ENCODE results near the gene SPPL2B. TPM values are rescaled to one million over a fixed set of nuclear protein-coding genes. Genes with fewer than 3 reads are reported as not detected.

The SPPL2B gene
- total RNA-seq, 1 donor from 2014 or later = 202 TPM

- Mint-ChIP-seq H3K27me3 (ENCODE audit: low read depth) (no peaks in the 10 kb centered on the region), H3K36me3 (peaks cover 9% of the 10 kb centered on the region), H3K4me3 (no peak overlapping the region), H3K4me1 (peaks cover 34% of the 10 kb centered on the region), H3K9me3 (no peaks in the 10 kb centered on the region), H3K27ac (no peak overlapping the region)
- TF ChIP-seq, protein P1, sequence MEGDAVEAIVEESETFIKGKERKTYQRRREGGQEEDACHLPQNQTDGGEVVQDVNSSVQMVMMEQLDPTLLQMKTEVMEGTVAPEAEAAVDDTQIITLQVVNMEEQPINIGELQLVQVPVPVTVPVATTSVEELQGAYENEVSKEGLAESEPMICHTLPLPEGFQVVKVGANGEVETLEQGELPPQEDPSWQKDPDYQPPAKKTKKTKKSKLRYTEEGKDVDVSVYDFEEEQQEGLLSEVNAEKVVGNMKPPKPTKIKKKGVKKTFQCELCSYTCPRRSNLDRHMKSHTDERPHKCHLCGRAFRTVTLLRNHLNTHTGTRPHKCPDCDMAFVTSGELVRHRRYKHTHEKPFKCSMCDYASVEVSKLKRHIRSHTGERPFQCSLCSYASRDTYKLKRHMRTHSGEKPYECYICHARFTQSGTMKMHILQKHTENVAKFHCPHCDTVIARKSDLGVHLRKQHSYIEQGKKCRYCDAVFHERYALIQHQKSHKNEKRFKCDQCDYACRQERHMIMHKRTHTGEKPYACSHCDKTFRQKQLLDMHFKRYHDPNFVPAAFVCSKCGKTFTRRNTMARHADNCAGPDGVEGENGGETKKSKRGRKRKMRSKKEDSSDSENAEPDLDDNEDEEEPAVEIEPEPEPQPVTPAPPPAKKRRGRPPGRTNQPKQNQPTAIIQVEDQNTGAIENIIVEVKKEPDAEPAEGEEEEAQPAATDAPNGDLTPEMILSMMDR (IDR thresholded peaks at IDR 0.05; ENCODE audit: unreplicated experiment) = no peak
- DNase-seq (ENCODE audit: low spot score in 2 of 2, unreplicated experiment in 2 of 2) = no peak
Observed at GRCh38 chr19:2339644-2340310, 11.3 kb downstream of the SPPL2B start.

GRCh38 chr19:2340496-2341243 is 12.2 kb downstream of the SPPL2B start:
- TF ChIP-seq, protein P1 (IDR thresholded peaks at IDR 0.05; ENCODE audit: unreplicated experiment) = no peak
- Mint-ChIP-seq H3K36me3 (peaks cover 11% of the 10 kb centered on the region), H3K27ac (peak overlapping the region; percentile 86), H3K9me3 (no peaks in the 10 kb centered on the region), H3K27me3 (ENCODE audit: low read depth) (no peaks in the 10 kb centered on the region), H3K4me3 (no peak overlapping the region), H3K4me1 (peaks cover 36% of the 10 kb centered on the region)
- no peak for DNase-seq (ENCODE audit: low spot score in 2 of 2, unreplicated experiment in 2 of 2)

DNA sequence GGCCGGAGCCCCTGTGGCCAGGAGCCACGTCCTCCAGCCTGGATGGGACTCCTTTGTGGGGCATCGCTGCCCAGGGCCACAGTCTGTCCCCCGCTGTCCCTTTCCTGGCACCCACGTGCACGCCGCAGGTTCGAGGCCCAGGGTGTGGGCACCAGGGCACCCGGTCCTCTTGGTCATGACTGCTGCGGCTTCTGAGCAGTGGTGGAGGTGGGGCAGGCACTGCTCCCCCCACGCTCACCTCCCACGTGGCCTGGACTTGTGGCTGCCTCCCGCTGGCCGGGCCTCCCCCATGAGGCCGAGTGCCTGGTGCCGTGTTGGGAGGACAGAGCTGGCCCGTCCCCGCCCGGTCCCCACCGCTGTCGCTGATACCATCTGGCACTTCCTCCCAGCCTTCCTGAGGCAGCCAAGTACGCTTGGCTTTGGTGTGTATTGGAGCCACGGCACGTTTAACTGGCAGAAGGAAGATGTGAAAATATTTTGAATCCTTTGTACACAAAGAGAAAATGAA is 12.8 kb downstream of the SPPL2B start:
- no peaks in the 10 kb centered on the region for H3K27me3 Mint-ChIP-seq (ENCODE audit: low read depth)
- TF ChIP-seq, protein P1 (IDR thresholded peaks at IDR 0.05; ENCODE audit: unreplicated experiment) = no peak
- H3K36me3 Mint-ChIP-seq = peaks cover 10% of the 10 kb centered on the region
- H3K9me3 Mint-ChIP-seq = no peaks in the 10 kb centered on the region
- H3K4me3 Mint-ChIP-seq = peak overlapping the region; percentile 29
- peaks cover 33% of the 10 kb centered on the region for H3K4me1 Mint-ChIP-seq
- DNase-seq (ENCODE audit: low spot score in 2 of 2, unreplicated experiment in 2 of 2) = no peak
- peak overlapping the region; percentile 93 for H3K27ac Mint-ChIP-seq

GRCh38 chr19:2341982-2342381 is 13.5 kb downstream of the SPPL2B start:
- Mint-ChIP-seq H3K27me3 (ENCODE audit: low read depth) (no peaks in the 10 kb centered on the region), H3K9me3 (no peaks in the 10 kb centered on the region), H3K27ac (peak overlapping the region; percentile 93), H3K36me3 (peaks cover 10% of the 10 kb centered on the region), H3K4me3 (peak overlapping the region; percentile 17), H3K4me1 (peaks cover 26% of the 10 kb centered on the region)
- peak in 1 of 2 experiments; percentile 61 for DNase-seq (ENCODE audit: low spot score in 2 of 2, unreplicated experiment in 2 of 2)
- TF ChIP-seq, protein P1 (IDR thresholded peaks at IDR 0.05; ENCODE audit: unreplicated experiment) = no peak

GRCh38 chr19:2342656-2343288 is 14.3 kb downstream of the SPPL2B start:
- Mint-ChIP-seq H3K27me3 (ENCODE audit: low read depth) (no peaks in the 10 kb centered on the region), H3K4me3 (no peak overlapping the region)

More at GRCh38 chr19:2342656-2343288, 14.3 kb downstream of the SPPL2B start:
- H3K36me3 Mint-ChIP-seq = peaks cover 6% of the 10 kb centered on the region
- DNase-seq (ENCODE audit: low spot score in 2 of 2, unreplicated experiment in 2 of 2) = no peak
- H3K9me3 Mint-ChIP-seq = no peaks in the 10 kb centered on the region
- H3K27ac Mint-ChIP-seq = peak overlapping the region; percentile 93
- peaks cover 18% of the 10 kb centered on the region for H3K4me1 Mint-ChIP-seq
- TF ChIP-seq, protein P1 (IDR thresholded peaks at IDR 0.05; ENCODE audit: unreplicated experiment) = no peak

Data from mesothelial cell of epicardium (in vitro differentiated cells).